SK-N-SH (cell line): Measurements from ENCODE around the gene DIS3L2. TPM values are rescaled to one million over a fixed set of nuclear protein-coding genes. Genes with fewer than 3 reads are reported as not detected.

Experiments used
- CTCF ChIA-PET: fragments of 300-600, 350-600 bp; formaldehyde crosslinking; extraction: SDS; loops from one replicate; lab custom pipeline; 2021; lab: Yijun Ruan, JAX
- POLR2A ChIA-PET: fragments of 350-600 bp; sonication (Branson Sonifier 250); formaldehyde crosslinking; extraction: SDS; loops from one replicate; lab custom pipeline; 2020; ENCODE audit warnings: antibody characterized with exemption, inconsistent platforms; lab: Yijun Ruan, JAX
- DNase-seq: peaks from one replicate; pipeline ENCODE4 v3.0.0; 2012
- H2AFZ ChIP-seq: fragments of 200-600 bp; sonication (generic); 2 replicates; pipeline ENCODE4 v1.8.1; 2016; ENCODE audit warnings: antibody characterized with exemption, mild to moderate bottlenecking, low read depth
- H3F3A ChIP-seq: fragments of 200-600 bp; sonication (generic); replicated peaks from 2 replicates; pipeline ENCODE3; 2016; ENCODE audit warnings: antibody characterized with exemption, mild to moderate bottlenecking; ENCODE audit not compliant: insufficient read depth
- H3K27ac ChIP-seq, 2 experiments: fragments of 200-500 bp in 1 of 2; fragments of 200-600 bp in 1 of 2; sonication (Bioruptor generic) in 1 of 2; sonication (generic), shearing (Covaris generic) in 1 of 2; 2 replicates each; pipeline versions ENCODE4 v1.5.1 to v1.6.1; 2014 to 2016; ENCODE audit warnings: low read depth in 2 of 2, inconsistent platforms in 1 of 2, low read length in 1 of 2, mild to moderate bottlenecking in 1 of 2, mixed read lengths in 1 of 2
- H3K27me3 ChIP-seq: fragments of 200-600 bp; sonication (generic), shearing (Covaris generic); 2 replicates; pipeline ENCODE4 v1.6.1; 2016; ENCODE audit warnings: mixed run types; ENCODE audit not compliant: insufficient read depth
- H3K36me3 ChIP-seq, 2 experiments: fragments of 200-500 bp in 1 of 2; fragments of 200-600 bp in 1 of 2; sonication (Bioruptor generic) in 1 of 2; sonication (generic) in 1 of 2; replicated peaks in 1 of 2; 2 replicates each; pipeline versions ENCODE3 to v1.5.1; 2014 to 2016; ENCODE audit warnings: low read length in 1 of 2, mild to moderate bottlenecking in 1 of 2; ENCODE audit not compliant: insufficient read depth in 2 of 2, control insufficient read depth in 1 of 2
- H3K4me1 ChIP-seq, 2 experiments: fragments of 200-500 bp in 1 of 2; fragments of 200-600 bp in 1 of 2; sonication (Bioruptor generic) in 1 of 2; sonication (generic), shearing (Covaris generic) in 1 of 2; 2 replicates each; pipeline versions ENCODE4 v1.5.1 to v1.6.1; 2014 to 2016; ENCODE audit warnings: low read depth in 1 of 2, low read length in 1 of 2, mixed run types in 1 of 2; ENCODE audit not compliant: insufficient read depth in 2 of 2, control insufficient read depth in 1 of 2
- H3K4me2 ChIP-seq: fragments of 200-600 bp; sonication (generic), shearing (Covaris generic); 2 replicates; pipeline ENCODE4 v1.6.1; 2017; ENCODE audit warnings: mixed run types
- H3K4me3 ChIP-seq, 2 experiments: fragments of 200-500 bp in 1 of 2; fragments of 200-600 bp in 1 of 2; sonication (Bioruptor generic) in 1 of 2; sonication (generic), shearing (Covaris generic) in 1 of 2; 2 replicates each; pipeline versions ENCODE4 v1.5.1 to v1.8.1; 2014 to 2016; ENCODE audit warnings: low read depth in 2 of 2, inconsistent platforms in 1 of 2, low read length in 1 of 2, mild to moderate bottlenecking in 1 of 2, mixed read lengths in 1 of 2, moderate library complexity in 1 of 2
- H3K79me2 ChIP-seq: fragments of 200-600 bp; sonication (generic); 2 replicates; pipeline ENCODE4 v1.8.1; 2017; ENCODE audit warnings: mild to moderate bottlenecking; ENCODE audit not compliant: insufficient read depth
- H3K9ac ChIP-seq: fragments of 200-600 bp; sonication (generic); 2 replicates; pipeline ENCODE4 v1.6.1; 2017; ENCODE audit warnings: mixed run types
- H3K9me2 ChIP-seq: fragments of 200-600 bp; sonication (generic); 2 replicates; pipeline ENCODE4 v1.6.1; 2017; ENCODE audit warnings: mixed run types
- H3K9me3 ChIP-seq: fragments of 200-600 bp; sonication (generic); 2 replicates; pipeline ENCODE4 v1.6.1; 2017; ENCODE audit warnings: mixed run types, mild to moderate bottlenecking, moderate library complexity
- H4K20me1 ChIP-seq: fragments of 200-600 bp; sonication (generic); 2 replicates; pipeline ENCODE4 v1.6.1; 2017; ENCODE audit warnings: mild to moderate bottlenecking, mixed run types; ENCODE audit not compliant: insufficient read depth
- CHD2 ChIP-seq: fragments of 150-350 bp; IDR thresholded peaks from 2 replicates; pipeline ENCODE4 v1.6.1; 2018; ENCODE audit warnings: low read length; ENCODE audit not compliant: partially characterized antibody
- EZH2phosphoT487 ChIP-seq: fragments of 200-600 bp; sonication (generic); IDR thresholded peaks from 2 replicates; pipeline ENCODE4 v1.6.1; 2017; ENCODE audit warnings: low read depth, mixed run types, mild to moderate bottlenecking, antibody characterized with exemption, moderate library complexity, borderline replicate concordance
- GATA2 ChIP-seq: sonication (generic); formaldehyde crosslinking; IDR thresholded peaks from 2 replicates; pipeline ENCODE4 v1.5.0; 2020; ENCODE audit warnings: mild to moderate bottlenecking, missing genetic modification reagents
- JUND ChIP-seq: IDR thresholded peaks from 2 replicates; pipeline ENCODE4 v1.4.0; 2012
- MAX ChIP-seq: IDR thresholded peaks from 2 replicates; pipeline ENCODE4 v1.4.0; 2012; ENCODE audit warnings: low read depth
- PBX3 ChIP-seq: IDR thresholded peaks from 2 replicates; pipeline ENCODE4; 2012
- RXRA ChIP-seq: IDR thresholded peaks from 2 replicates; pipeline ENCODE4 v1.4.0; 2012; ENCODE audit warnings: low read depth, mild to moderate bottlenecking, borderline replicate concordance
- SIN3A ChIP-seq: IDR thresholded peaks from 2 replicates; pipeline ENCODE4 v1.6.1; 2012; ENCODE audit warnings: low read depth, mild to moderate bottlenecking, low read length, moderate library complexity, borderline replicate concordance
- SMC3 ChIP-seq: IDR thresholded peaks from 2 replicates; pipeline ENCODE4 v1.6.1; 2012; ENCODE audit warnings: low read depth, low read length, improper control_type of control experiment
- TAF1 ChIP-seq: IDR thresholded peaks from 2 replicates; pipeline ENCODE4 v1.6.1; 2012; ENCODE audit warnings: low read depth, mild to moderate bottlenecking, low read length, moderate library complexity, borderline replicate concordance
- USF1 ChIP-seq: IDR thresholded peaks from 2 replicates; pipeline ENCODE4 v1.4.0; 2012; ENCODE audit warnings: low read depth, borderline replicate concordance
- USF2 ChIP-seq: fragments of 150-350 bp; IDR thresholded peaks from 2 replicates; pipeline ENCODE4 v1.6.1; 2017; ENCODE audit warnings: antibody characterized with exemption, low read length, low read depth, borderline replicate concordance
- WGBS: methylation state at CpG from one replicate; pipeline ENCODE4 v1.1.6; 2017; ENCODE audit warnings: low lambda C conversion rate; 5-methylcytosine and 5-hydroxymethylcytosine counted together
- polyA plus RNA-seq, 3 experiments: library from polyadenylated mRNA; depleted of rRNA; stranded (reverse); fragments of >200 nt; gene quantifications; 2 replicates each; pipeline ENCODE4 v1.2.3, GENCODE V29; 2012
- TF ChIP-seq, protein P1 (sequence below): fragments of 200-600 bp; sonication (generic); IDR thresholded peaks from 2 replicates; pipeline ENCODE4 v1.6.1; 2017; ENCODE audit warnings: antibody characterized with exemption, mild to moderate bottlenecking, moderate library complexity

DIS3L2 gene
- polyA plus RNA-seq, 1 of the 3 experiments (the other 2 are of a cell fraction) = 17.9 TPM

DNA sequence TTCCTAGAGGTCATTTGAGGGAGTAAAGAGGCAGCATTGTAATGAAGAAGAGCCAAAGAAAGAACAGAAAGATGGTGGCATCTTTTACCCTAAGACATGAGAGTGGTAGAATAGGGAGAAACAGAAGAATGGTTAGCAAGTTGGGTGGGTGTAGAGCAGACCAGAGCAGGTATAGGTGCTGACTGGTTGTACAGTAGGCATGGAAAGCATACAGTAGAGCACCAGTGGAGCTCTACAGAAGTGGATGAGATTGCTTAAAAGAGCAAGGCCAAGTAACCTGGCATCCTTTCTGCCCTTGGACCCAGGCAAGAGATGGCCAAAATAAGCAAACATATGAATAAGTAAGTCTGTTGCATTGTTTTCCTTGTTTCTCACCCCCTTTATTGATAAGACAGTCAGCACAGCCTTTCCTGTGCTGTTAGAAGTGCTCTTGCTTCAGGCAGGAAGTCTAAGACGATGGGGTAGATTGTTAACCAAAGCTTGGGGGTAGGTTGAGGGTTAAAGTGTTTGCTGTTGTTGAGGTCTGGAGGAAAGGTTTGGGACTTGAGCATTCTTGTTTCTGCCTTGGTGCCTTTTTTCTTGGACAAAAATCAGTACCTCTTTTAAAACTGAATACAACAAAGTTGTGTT is 76.9 kb downstream of the DIS3L2 start:
- Histone ChIP-seq H3K4me2 (no peak overlapping the region), H3K27ac (no peak overlapping the region), H2AFZ (no peak overlapping the region), H3K9me2 (no peaks in the 10 kb centered on the region)
- WGBS = 100% methylated on average over 1 of the region's 1 CpG
- TF ChIP-seq, protein P1, sequence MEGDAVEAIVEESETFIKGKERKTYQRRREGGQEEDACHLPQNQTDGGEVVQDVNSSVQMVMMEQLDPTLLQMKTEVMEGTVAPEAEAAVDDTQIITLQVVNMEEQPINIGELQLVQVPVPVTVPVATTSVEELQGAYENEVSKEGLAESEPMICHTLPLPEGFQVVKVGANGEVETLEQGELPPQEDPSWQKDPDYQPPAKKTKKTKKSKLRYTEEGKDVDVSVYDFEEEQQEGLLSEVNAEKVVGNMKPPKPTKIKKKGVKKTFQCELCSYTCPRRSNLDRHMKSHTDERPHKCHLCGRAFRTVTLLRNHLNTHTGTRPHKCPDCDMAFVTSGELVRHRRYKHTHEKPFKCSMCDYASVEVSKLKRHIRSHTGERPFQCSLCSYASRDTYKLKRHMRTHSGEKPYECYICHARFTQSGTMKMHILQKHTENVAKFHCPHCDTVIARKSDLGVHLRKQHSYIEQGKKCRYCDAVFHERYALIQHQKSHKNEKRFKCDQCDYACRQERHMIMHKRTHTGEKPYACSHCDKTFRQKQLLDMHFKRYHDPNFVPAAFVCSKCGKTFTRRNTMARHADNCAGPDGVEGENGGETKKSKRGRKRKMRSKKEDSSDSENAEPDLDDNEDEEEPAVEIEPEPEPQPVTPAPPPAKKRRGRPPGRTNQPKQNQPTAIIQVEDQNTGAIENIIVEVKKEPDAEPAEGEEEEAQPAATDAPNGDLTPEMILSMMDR = no peak
- TF ChIP-seq GATA2 (CRISPR knock-in tag) = no peak
- no peak for TF ChIP-seq USF1
- TF ChIP-seq SMC3 = no peak
- TF ChIP-seq MAX = no peak
- no peak for TF ChIP-seq JUND
- TF ChIP-seq TAF1 = no peak
- TF ChIP-seq USF2 = no peak
- TF ChIP-seq EZH2phosphoT487 = no peak
- no peak for TF ChIP-seq CHD2
- no peak for TF ChIP-seq RXRA
- no peak for TF ChIP-seq PBX3
- TF ChIP-seq SIN3A = no peak
- TF ChIP-seq, all 33 proteins: peak for 0
- H3K9me3 ChIP-seq = no peaks in the 10 kb centered on the region
- H3K4me1 ChIP-seq = no peaks in the 10 kb centered on the region
- no peaks in the 10 kb centered on the region for H3K27me3 ChIP-seq
- POLR2A ChIA-PET = no interaction called here
- CTCF ChIA-PET = no interaction called here
- peaks cover 11 to 20% of the 10 kb centered on the region in 2 experiments for H3K36me3 ChIP-seq
- no peaks in the 10 kb centered on the region for H4K20me1 ChIP-seq
- no peaks in the 10 kb centered on the region for H3F3A ChIP-seq
- peaks cover 13% of the 10 kb centered on the region; the same call in 1 of the 2 replicates for H3K79me2 ChIP-seq
- DNase-seq = no peak
- no peak overlapping the region for H3K9ac ChIP-seq
- no peak overlapping the region for H3K4me3 ChIP-seq
